COLO668 (cell line): ENCODE results near the gene PRRC2A.
A peak's percentile ranks its signal among the peaks of the same experiment; 100 is the strongest.

Source experiments
- DNase-seq: peaks from one replicate; lab custom pipeline; 2025; ENCODE audit not compliant: unreplicated experiment; lab: John Stamatoyannopoulos, UW

The PRRC2A gene

DNA sequence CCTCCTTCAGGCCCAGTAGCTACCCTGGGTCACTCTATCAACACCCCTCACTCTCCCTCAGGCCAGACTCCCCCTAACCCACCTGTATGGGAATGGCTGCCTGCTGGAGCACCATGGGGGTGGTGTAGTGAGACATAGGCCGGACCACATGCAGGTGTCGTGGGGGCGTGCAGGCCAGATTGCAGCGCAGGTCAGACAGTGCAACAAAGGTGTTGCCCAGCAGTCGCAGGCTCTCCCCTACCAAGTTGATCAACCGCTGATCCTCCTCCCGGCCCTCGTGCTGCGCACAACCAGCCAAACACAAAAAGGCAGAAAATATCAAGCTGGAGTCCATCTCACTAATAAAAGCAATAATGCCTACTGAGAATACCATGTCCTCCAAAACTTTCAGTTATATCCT, 24.8 kb downstream of the PRRC2A start:
- DNase-seq, result no peak

DNA sequence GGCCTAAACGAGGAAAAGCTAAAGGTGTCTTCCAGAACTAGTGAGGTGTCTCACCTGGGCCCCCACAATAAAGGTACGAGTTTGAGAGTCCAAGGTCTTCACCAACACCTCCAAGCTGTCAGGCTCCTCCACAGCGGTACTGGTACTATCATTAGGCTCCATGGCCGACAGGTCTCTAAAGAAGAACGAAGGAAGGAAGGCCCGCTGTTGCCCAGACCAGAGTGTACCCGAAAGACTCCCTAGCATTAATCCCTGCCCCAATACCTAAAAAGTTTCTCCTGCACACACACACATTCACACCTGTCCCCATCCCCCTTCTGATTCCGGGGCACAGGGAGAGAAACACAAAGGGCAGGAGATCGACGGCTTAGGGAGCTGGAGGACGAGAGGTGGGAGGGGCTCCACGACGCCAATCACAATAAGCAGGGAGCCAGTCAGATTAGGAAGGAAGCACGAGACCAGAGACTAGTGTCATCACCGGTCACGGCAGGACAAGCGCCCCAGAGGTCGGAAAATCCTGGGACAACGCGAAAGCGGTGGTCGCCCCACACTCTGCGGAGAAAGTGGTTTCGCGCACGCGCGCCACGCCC, 31.2 kb downstream of the PRRC2A start:
- DNase-seq, result peak; percentile 66

DNA sequence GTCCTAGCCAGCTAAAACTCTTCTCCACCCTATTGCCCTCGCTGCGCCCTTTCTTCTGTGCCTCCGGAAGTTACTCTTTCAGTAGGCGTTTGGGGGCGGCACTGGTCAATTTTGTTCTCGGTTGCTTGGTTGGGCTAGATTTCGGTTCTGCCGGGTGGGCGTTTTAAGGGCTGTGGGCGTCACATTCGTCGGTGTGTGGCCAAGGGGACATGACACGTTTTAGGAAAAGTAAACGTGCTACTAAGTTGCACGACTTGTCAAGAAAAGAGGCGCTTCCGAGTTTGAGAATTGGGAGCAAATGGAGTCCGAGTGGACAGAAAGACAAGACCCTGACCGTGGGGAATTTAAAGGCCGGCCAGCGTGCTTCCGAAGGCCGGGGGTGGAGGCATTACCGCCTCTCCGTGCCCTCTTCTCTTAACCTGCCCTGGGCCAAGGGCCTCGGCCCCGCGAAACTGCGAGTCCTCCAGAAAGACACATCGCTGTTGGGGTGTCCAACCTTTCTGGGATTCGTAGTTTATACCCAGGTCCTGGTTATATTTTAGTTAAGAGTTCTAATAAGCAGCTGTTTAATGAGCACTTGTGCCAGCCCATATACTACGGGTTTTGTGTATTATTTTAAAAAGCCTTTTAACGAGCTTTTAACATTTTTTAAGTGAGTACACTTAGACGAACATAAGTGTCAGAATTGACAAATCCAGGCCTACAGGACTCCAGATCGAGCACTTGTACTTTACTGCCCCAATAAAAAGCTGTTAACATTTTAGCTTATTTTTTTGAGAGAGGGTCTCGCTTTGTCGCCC, 32.6 kb downstream of the PRRC2A start:
- peak; percentile 86 for DNase-seq

DNA sequence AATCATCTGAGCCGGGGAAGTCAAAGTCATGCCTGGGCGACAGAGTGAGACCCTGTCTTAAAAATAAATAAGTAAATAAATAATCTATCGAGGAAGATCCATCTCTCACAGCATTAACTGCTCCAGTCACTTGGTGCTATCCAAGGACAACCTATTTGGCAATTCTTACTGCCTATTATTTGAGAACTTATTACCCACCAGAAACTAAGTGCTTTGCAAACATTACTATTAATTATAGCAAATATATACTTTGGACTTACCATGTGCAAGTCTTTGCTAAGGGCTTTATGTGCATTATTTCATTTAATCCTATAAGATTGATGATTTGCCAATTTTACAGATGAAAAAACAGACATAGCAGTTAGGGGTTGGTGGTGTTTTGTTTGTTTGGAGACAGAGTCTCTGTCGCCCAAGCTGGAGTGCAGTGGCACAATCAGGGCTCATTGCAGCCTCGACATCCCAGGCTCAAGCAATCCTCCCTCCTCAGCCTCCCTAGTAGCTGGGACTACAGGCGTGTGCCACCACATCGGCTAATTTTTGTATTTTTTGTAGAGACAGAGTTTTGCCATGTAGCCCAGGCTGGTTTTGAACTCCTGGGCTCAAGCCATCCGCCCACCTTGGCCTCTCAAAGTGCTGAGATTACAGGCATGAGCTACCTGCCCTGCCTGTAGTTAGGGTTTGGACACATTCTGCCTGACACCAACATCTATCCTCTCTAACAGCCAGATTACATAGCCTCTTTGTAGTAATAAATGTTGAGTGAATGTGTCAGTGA, 34.2 kb downstream of the PRRC2A start:
- no peak for DNase-seq

DNA sequence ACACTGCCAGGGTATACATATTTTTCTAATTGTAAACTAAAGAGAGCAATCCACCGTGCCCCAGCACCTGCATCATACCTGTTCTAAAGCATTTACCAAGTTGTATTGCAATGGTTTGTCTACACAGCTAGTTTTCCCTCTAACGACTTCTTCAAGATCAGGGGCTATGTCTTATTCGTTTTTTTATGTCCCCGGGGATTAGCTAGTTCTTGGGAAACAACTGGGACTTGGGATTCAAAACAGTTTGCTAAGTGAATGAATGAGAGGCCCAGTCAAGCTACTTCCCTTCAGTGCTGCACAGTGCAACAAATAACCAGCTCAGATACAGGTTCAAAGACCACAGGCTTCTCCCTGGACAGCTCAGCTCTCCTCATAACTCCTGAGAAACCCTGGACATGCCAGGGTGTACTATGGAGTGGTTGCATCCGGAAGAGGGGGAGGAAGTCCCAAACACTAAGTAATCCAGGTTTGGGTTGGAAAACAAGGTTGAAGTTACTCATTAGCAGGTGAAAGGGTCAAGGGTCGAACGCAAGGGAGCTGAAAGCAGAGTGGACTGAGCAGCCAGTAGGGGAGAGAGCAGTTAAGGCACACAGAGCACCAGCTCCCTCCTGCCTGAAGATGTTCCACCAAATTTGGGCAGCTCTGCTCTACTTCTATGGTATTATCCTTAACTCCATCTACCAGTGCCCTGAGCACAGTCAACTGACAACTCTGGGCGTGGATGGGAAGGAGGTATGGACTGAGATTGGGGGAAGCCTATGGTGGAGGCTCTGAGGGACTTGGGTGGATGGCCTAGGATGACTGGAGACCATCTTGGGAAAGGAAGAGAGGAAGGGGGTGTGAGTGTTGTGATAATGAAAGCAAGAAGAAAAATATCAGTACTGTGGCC, 35.1 kb downstream of the PRRC2A start, which contains the start of gene APOM:
TSS of gene APOM (plus strand) at position 546 of the 889 bp plus-strand sequence. CDS start at position 619, 73 bp downstream.
- DNase-seq, result no peak

DNA sequence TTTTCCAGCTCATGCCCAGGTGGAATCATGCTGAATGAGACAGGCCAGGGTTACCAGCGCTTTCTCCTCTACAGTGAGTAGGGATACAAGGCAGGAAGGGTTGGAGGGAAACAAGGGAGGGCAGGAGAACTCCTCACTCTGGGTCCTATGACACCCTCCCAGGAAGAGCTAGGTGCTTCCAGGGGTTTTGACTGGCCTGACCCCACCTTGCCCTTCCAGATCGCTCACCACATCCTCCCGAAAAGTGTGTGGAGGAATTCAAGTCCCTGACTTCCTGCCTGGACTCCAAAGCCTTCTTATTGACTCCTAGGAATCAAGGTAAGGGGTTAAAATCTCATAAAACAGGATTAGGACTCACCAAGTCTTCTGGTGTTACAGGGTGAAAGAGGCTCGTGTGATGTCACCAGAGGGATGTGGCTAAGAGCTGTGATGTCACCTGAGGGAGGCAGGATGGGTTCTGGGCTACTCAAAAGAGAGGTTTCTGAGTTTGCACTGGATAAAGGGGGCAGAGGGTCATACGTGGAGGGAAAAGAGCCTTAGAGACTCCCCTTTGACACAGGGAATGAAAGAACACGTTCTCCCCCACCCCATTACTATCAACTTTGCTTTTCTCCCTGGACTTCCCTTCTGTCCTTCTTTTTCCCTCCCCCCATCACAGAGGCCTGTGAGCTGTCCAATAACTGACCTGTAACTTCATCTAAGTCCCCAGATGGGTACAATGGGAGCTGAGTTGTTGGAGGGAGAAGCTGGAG, 37.1 kb downstream of the PRRC2A start:
- no peak for DNase-seq

DNA sequence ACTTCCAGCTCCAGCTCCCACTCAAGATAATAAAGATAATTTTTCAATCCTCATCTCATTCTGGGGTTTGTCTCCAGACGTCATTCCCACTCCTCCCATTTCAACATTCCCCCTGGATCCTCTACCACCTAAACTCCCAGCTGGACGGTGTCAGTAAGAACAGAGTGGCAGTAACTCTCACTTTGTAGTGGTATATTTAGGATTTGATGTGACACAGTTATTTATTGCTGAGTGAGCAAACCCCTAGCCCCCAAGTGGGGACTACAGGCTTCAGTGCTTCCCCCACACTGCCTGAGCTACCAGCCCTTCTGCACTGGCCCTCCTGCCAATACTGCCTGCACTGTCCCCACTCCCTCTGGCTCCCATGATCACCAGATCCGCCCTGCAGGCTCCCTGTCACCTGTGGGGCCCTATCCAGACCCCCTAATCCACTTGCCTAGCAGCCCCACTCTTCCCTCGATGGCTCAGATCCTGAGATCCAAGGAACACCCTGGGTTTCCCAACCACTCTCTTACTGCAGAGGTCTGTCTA, 37.7 kb downstream of the PRRC2A start:
- no peak for DNase-seq

DNA sequence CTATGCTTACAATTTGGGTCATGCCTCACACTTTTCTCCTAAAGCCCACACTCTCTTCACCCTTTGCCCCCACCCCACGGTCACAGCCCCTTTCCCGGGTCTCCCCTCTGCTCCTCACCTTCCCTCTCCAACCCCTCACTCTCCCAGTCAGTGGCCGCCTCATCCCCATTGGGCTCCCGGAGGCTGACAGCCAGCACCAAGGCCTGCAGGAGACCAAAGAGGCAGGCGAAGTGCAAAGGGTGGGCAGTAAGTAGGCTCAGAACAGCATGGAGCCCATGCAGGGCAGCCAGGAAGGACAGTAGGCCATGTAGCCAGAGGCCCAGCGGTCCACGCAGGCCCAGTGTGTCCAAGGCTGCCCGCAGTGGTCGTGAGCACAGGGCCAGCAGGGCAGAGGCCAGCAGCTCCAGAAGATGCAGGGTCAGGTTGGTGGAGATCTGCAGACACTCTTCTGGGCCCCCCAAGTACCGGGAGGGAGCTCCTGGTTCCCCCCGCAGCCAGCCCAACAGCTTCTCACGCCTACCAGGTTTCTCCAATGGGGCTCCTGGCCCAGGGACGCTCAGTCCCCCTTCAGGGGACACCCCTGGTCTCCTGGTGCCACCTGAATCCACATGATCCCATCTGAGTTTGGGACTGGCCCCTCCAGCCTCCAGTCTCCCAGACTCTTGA, 38.6 kb downstream of the PRRC2A start:
- no peak for DNase-seq

DNA sequence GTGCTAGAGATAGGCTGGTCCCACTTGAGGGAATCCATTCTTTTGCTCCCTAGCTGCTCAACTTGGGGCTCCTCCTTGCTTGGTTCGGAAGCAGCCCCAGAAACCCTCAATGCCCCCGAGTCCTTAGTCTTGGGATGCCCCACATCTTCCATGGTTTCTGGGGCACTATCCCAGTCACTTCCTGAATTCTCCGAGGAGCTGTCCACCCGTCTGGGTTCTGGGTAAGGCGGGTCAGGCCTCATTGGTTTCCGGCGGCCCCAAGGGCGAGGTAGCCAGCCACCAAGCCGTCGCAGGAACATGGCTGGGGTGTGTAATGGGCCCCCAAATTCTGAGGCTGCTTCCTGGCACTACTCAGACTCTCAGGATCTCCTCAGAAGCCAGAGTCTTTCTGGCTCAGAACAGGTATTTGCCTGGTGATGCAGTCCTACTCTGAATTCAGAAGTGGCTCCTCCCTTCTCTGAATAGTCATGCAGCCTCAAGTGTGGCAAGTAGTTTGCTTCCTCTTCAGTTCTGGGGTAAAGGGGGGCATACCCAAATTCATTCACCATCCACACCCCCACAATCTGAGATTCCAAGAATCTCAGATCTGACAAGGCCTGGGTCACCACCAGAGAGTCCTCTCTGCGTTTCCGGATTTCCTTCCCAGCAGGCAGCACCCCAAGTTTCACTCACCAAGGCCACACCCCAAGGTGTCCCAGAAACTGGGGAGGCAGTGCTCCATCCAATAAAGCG, 39.3 kb downstream of the PRRC2A start:
- no peak for DNase-seq

DNA sequence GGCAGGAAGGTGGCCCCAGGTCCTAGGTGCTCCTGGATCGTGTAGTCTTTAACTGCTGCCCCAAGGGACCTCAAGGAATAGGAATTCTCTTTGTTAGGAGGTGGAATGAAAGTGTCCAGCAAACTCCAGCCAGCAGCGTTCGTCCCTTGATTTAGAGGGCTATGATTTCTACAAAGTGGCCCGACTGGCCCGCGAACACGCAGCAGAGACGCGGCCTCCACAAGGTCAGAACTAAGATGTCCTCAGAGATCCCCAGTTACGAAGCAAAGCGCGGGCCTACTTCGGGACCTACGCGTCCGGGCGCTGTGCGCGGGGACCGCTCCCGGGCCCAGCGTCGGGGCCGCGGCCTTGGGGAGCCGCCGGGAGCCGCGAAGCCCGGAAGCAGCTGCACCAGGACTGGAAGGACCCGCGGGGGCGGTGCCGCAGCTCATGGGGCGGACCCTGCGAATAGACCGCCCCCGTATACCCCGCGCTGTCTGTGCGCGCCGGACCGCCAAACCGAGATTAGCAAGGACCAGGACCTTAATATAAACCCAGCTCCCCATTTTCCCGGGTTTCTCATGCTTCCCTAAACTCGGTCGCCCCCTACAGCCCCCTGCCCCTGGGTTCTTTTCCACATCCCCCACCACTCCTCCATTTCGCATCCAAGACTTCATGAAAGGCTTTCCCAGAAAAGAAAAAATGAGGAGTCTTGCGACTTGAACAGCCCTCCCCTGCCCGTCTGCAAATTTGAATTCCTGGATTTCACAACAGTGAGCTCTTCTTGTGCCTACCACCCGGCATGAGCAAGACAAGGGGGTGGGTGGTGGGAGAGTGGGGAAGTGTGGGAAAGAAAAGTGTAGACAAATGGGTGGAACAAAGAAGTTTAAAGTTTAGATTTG, 40.1 kb downstream of the PRRC2A start, which contains the start of gene C6orf47:
TSS of gene C6orf47 (minus strand) at position 398 of the 881 bp plus-strand sequence. CDS start 831 bp downstream, outside the sequence.
- peak; percentile 86 for DNase-seq

DNA sequence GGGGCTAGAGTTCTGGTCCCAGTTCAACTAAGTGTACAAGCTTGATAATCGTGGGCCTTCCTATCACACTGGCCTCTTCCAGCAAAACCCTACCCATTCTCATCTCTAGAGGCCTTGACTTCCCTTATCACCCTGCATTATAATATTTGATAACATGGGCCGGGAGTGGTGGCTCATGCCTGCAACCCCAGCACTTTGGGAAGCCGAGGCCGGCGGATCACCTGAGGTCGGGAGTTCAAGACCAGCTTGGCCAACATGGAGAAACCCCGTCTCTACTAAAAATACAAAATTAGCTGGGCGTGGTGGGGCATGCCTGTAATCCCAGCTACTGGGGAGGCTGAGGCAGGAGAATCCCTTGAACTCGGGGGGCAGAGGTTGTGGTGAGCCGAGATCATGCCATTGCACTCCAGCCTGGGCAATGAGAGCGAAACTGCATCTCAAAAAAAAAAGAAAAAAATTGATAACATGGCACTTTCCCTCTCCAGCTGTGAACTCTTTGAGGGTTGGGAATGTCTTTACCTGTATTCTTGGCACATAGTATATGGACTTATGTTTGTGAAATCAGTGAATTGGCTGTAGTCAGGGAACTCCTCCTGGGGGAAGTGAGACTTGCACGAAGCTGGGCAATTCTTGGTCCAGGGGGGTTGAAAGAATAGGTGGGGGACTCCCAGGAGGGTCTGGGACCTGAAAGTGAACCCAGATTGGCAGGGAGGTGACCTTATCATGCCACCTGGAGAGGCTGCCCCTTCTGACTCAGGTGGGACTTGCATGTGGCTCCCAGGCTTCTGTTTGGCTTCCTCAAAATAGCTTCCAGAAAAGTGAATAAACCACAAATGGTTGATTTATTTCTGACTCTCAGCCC, 41.0 kb downstream of the PRRC2A start:
- DNase-seq, result no peak

DNA sequence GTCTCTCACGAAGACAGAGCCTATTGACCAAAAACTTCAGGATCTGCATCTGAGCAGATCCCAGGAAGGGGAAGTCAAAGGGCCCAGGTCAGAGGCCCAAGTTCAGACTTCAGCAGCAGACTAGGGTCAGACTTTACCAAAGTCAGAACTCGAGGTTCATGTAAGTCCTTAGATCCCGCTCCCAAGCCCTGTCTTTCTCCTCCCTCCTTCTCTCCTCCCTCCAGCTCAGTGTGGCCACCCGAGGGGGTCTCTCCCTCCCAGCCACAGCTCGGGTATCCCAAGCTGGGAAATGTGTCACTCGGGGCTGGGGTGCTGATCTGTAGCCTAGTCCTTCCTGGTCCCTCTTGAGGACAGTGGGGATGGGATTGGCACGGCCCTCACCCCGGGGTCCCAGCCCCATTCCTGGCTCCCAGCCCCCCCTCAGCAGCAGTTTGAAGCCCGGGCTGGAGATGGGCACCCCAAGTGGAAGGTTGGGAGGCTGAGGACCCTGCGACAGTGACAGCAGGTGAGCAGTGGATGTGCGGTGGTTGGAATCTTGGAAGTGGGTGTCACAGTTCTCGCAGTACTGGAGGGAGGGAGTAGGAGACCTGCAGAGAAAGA, 41.7 kb downstream of the PRRC2A start:
- no peak for DNase-seq

DNA sequence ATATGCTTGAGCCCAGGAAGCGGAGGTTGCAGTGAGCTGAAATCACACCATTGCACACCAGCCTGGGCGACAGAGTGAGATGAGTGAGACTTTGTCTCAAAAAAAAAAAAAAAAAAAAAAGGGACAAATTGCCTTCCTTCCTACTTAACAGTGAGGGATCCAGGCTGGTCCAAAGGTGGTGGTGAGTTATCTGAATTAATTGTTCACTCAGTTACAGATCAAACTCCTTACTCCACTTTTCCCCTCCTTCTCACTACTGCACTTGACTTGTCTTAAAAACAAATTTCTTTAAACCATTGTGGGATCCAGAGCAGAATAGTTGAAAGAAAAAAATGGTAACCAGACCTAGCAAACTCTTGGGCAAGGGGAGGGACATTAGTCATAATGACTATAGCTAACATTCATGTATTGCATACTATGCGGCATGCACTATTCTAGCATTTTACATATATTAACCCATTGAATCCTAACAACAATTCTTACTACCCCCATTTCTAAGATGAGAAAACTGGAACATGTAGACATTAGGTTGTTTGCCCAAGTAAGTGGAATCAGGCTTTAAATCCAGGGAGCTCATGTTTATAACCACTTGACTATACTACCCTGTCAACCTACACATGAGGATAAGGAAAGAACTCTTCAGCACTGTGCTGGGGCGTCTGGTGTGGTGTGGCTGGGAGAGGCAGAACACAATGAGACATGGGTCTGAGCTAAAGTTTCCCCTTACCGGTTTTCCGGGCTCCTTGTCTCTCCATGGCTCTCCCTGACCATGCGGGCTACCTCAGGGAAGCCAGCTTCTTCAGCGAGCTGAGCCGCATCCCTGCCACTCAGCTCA, 42.8 kb downstream of the PRRC2A start:
- no peak for DNase-seq

DNA sequence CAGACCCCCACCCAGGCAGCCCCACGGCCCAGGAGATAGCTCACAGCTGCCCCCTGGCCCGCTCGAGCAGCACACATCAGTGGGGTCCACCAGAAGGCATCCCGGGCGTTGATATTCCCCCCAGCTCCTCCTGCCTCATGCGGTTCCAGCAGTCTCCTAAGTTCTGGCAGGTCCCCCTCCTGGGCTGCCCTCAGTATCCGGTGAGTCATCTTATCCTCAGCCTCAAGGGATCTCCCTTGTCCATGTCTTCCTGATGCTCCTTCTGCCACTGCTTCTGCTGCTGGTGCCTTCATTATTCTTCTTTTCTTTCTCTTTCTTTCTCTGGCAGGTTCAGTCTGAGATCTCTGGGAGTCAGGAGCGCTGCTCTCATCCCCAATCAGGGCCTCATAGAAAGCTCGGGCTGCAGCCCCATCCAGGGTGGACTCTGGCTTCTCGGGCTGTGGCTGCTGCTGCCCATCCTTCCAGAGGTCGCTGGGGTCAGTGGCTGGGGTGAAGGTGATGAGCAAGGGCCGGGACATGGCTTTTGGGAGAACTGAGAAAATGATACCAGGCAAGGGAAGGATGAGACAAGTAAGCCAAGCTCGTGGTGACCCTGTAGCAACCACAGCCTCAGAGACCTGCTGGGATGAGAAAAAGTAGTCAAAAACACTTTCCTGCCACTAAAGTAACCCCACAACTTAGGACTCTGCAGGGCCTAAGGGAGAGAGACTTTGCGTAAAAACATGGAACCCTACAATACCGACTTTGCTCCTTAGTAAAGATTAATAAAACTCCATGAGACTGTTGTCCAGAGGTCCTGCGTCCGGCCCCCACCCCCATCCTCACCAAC, 43.7 kb downstream of the PRRC2A start:
- DNase-seq, result no peak
